Esophagus squamous epithelium (tissue), 5 donors: ENCODE measurements around the gene ABCC5. TPM values are rescaled to one million over a fixed set of nuclear protein-coding genes. Genes with fewer than 3 reads are reported as not detected.
"Not testable (repeated sequence)": the region's sequence is repeated elsewhere in the genome, so short reads cannot be mapped to it uniquely, and the experiment has no call there.

Experiments
- DNase-seq: peaks from one replicate; lab custom pipeline; 2025; lab: John Stamatoyannopoulos, UW
- H3K27ac ChIP-seq, 4 donors: fragments of 200-600 bp; sonication (generic); one replicate each; pipeline ENCODE4 v1.5.1; 2016 to 2019; ENCODE audit warnings: mild to moderate bottlenecking in 1 of 4
- H3K27me3 ChIP-seq, 4 donors: fragments of 200-600 bp; sonication (generic); 1 replicate in 3 of 4; 2 replicates in 1 of 4; pipeline versions ENCODE4 v1.5.1 to v1.6.0; 2017 to 2021; ENCODE audit warnings: antibody characterized with exemption in 1 of 4
- H3K36me3 ChIP-seq, 3 donors: fragments of 200-600 bp; sonication (generic); one replicate each; pipeline ENCODE4 v1.5.1; 2016 to 2019
- H3K4me1 ChIP-seq, 3 donors: fragments of 200-600 bp; sonication (generic); one replicate each; pipeline ENCODE4 v1.5.1; 2017 to 2019
- H3K4me3 ChIP-seq, 4 donors: fragments of 200-600 bp; sonication (generic); 1 replicate in 3 of 4; 2 replicates in 1 of 4; pipeline ENCODE4 v1.5.1; 2016 to 2019; ENCODE audit warnings: mild to moderate bottlenecking in 2 of 4, moderate library complexity in 1 of 4
- H3K9me3 ChIP-seq, 3 donors: fragments of 200-600 bp; sonication (generic); one replicate each; pipeline ENCODE4 v1.5.1; 2016 to 2019
- CTCF ChIP-seq, 6 experiments: fragments of 450-650 bp in 4 of 6; fragments of 200-600 bp in 2 of 6; sonication (generic) in 2 of 6; IDR thresholded peaks; one replicate each; pipeline ENCODE4 v1.5.1; 2016 to 2019; ENCODE audit warnings: antibody characterized with exemption in 6 of 6, mild to moderate bottlenecking in 4 of 6, moderate library complexity in 4 of 6
- POLR2A ChIP-seq, 4 donors: fragments of 450-650 bp; IDR thresholded peaks; one replicate each; pipeline ENCODE4 v1.6.1; 2017; ENCODE audit warnings: antibody characterized with exemption in 4 of 4, mild to moderate bottlenecking in 4 of 4, moderate library complexity in 3 of 4
- WGBS, 2 donors: methylation state at CpG; one replicate each; pipeline ENCODE4 v1.1.5; 2018; 5-methylcytosine and 5-hydroxymethylcytosine counted together
- intact Hi-C: fragments of 100-400 bp; cut with DNase I; formaldehyde crosslinking; loops from one replicate; pipeline ENCODE4 v1.15.0; 2022
- total RNA-seq, 4 donors: library from RNA; depleted of rRNA; stranded (reverse); fragments of >200 nt; gene quantifications; one replicate each; pipeline ENCODE4 v1.1.0, GENCODE V29; 2016
- donor health status: DM: yes; HTN: yes; CAD: no.

The ABCC5 gene
- total RNA-seq, 4 donors from 2014 or later: 34.3 to 50.2 (median 40.4) TPM

- 95% methylated on average over 2 of the region's 2 CpGs for WGBS, 2 donors
- no peak for DNase-seq
- intact Hi-C loops: no loop called here
- TF ChIP-seq CTCF (IDR thresholded peaks at IDR 0.05) (no peak), POLR2A (IDR thresholded peaks at IDR 0.05) (no peak)
- no peaks in the 10 kb centered on the region for H3K27me3 ChIP-seq
- peaks cover 9 to 33% (median 18%) of the 10 kb centered on the region in 3 donors for H3K4me1 ChIP-seq
- no peaks in the 10 kb centered on the region for H3K9me3 ChIP-seq
- H3K27ac ChIP-seq: no peak overlapping the region
- H3K4me3 ChIP-seq: no peak overlapping the region
- peaks cover 0 to 29% (median 0%) of the 10 kb centered on the region in 3 donors for H3K36me3 ChIP-seq
Observed at GRCh38 chr3:183879243-183879642, 138.4 kb downstream of the ABCC5 start.

- no peak for DNase-seq
- H3K9me3 ChIP-seq: no peaks in the 10 kb centered on the region
- 73 to 92% methylated on average over 4 to 8 of the region's 8 CpGs for WGBS, 2 donors
- TF ChIP-seq CTCF (IDR thresholded peaks at IDR 0.05) (no peak), POLR2A (IDR thresholded peaks at IDR 0.05) (no peak)
- H3K27me3 ChIP-seq: no peaks in the 10 kb centered on the region
- peaks cover 0 to 29% (median 0%) of the 10 kb centered on the region in 3 donors for H3K36me3 ChIP-seq
- peaks cover 0 to 32% (median 10%) of the 10 kb centered on the region in 3 donors for H3K4me1 ChIP-seq
- H3K27ac ChIP-seq: no peak overlapping the region
- intact Hi-C loops: no loop called here
- no peak overlapping the region for H3K4me3 ChIP-seq
Observed at GRCh38 chr3:183878071-183878470, 139.6 kb downstream of the ABCC5 start.

GRCh38 chr3:183877227-183877626 lies 140.5 kb downstream of the ABCC5 start:
- Histone ChIP-seq H3K4me1 (peaks cover 0 to 25% (median 2%) of the 10 kb centered on the region in 3 donors), H3K36me3 (peaks cover 0 to 29% (median 0%) of the 10 kb centered on the region in 3 donors)
- intact Hi-C loops, H3K9me3 ChIP-seq, H3K4me3 ChIP-seq, DNase-seq, H3K27me3 ChIP-seq, H3K27ac ChIP-seq: not testable (repeated sequence)
- WGBS, 2 donors: 79 to 87% methylated on average over 5 of the region's 5 CpGs

GRCh38 chr3:183875411-183875810 lies 142.3 kb downstream of the ABCC5 start:
- Histone ChIP-seq H3K27me3 (no peaks in the 10 kb centered on the region), H3K4me1 (peaks cover 0 to 22% (median 6%) of the 10 kb centered on the region in 3 donors), H3K4me3 (no peak overlapping the region), H3K36me3 (peaks cover 0 to 24% (median 0%) of the 10 kb centered on the region in 3 donors), H3K27ac (no peak overlapping the region), H3K9me3 (no peaks in the 10 kb centered on the region)
- intact Hi-C loops: no loop called here
- DNase-seq: no peak
- TF ChIP-seq CTCF (IDR thresholded peaks at IDR 0.05) (no peak), POLR2A (IDR thresholded peaks at IDR 0.05) (no peak)

- intact Hi-C loops: no loop called here
- DNase-seq: no peak
- Histone ChIP-seq H3K36me3 (peaks cover 0 to 24% (median 0%) of the 10 kb centered on the region in 3 donors), H3K9me3 (no peaks in the 10 kb centered on the region), H3K4me3 (no peak overlapping the region), H3K4me1 (peaks cover 0 to 23% (median 6%) of the 10 kb centered on the region in 3 donors), H3K27me3 (no peaks in the 10 kb centered on the region), H3K27ac (no peak overlapping the region)
- WGBS, 2 donors: 90 to 93% methylated on average over 3 of the region's 3 CpGs
- TF ChIP-seq CTCF (IDR thresholded peaks at IDR 0.05): no peak
- no peak for TF ChIP-seq POLR2A (IDR thresholded peaks at IDR 0.05)
Observed at GRCh38 chr3:183873914-183874313, 143.8 kb downstream of the ABCC5 start.

GRCh38 chr3:183871541-183871940 lies 146.1 kb downstream of the ABCC5 start:
- no peak overlapping the region for H3K4me3 ChIP-seq
- intact Hi-C loops: no loop called here
- no peak for DNase-seq
- no peak overlapping the region for H3K27ac ChIP-seq
- no peaks in the 10 kb centered on the region for H3K27me3 ChIP-seq
- no peaks in the 10 kb centered on the region for H3K9me3 ChIP-seq
- peaks cover 0 to 23% (median 6%) of the 10 kb centered on the region in 3 donors for H3K4me1 ChIP-seq
- peaks cover 0 to 20% (median 8%) of the 10 kb centered on the region in 3 donors for H3K36me3 ChIP-seq
- 49 to 69% methylated on average over 2 of the region's 2 CpGs for WGBS, 2 donors
- TF ChIP-seq CTCF (IDR thresholded peaks at IDR 0.05) (no peak), POLR2A (IDR thresholded peaks at IDR 0.05) (no peak)
